ENCODE data around the gene PLEKHA8. TPM values are rescaled to one million over a fixed set of nuclear protein-coding genes. Genes with fewer than 3 reads are reported as not detected.

Gene PLEKHA8
- polyA plus RNA-seq, 1 donor = 21.2 TPM

- DNase-seq = no peak
These were observed 5.2 kb upstream of the PLEKHA8 start for GRCh38 chr7:30022991-30023390.

GRCh38 chr7:30023524-30023923 lies 4.7 kb upstream of the PLEKHA8 start:
- no peak for DNase-seq

GRCh38 chr7:30026229-30027064 lies 1.8 kb upstream of the PLEKHA8 start, which contains the start of gene FKBP14:
TSS of gene FKBP14 (minus strand) at chr7:30026702. CDS start at chr7:30026508, 194 bp downstream.
- peak; percentile 99 for DNase-seq

GRCh38 chr7:30027065-30027456 lies 1.2 kb upstream of the PLEKHA8 start:
- no peak for DNase-seq

- DNase-seq = no peak
These were observed 434 bp upstream of the PLEKHA8 start for GRCh38 chr7:30027740-30028215.

- DNase-seq = peak; percentile 45
These were observed 780 bp downstream of the PLEKHA8 start for GRCh38 chr7:30028749-30029635.

GRCh38 chr7:30029696-30030095 lies 1.5 kb downstream of the PLEKHA8 start:
- DNase-seq = peak; percentile 25

- no peak for DNase-seq
These were observed 4.3 kb downstream of the PLEKHA8 start for GRCh38 chr7:30032310-30033125.

GRCh38 chr7:30034501-30034900 lies 6.3 kb downstream of the PLEKHA8 start:
- DNase-seq = no peak

- DNase-seq = no peak
These were observed 8.0 kb downstream of the PLEKHA8 start for GRCh38 chr7:30036220-30036619.

- DNase-seq = no peak
These were observed 10.2 kb downstream of the PLEKHA8 start for GRCh38 chr7:30038196-30038980.

GRCh38 chr7:30040938-30041337 lies 12.7 kb downstream of the PLEKHA8 start:
- no peak for DNase-seq

- DNase-seq = no peak
These were observed 13.5 kb downstream of the PLEKHA8 start for GRCh38 chr7:30041526-30042269.

GRCh38 chr7:30046127-30046770 lies 18.0 kb downstream of the PLEKHA8 start:
- no peak for DNase-seq

- no peak for DNase-seq
These were observed 18.9 kb downstream of the PLEKHA8 start for GRCh38 chr7:30047124-30047523.

- no peak for DNase-seq
These were observed 20.4 kb downstream of the PLEKHA8 start for GRCh38 chr7:30048582-30048981.

- no peak for DNase-seq
These were observed 21.0 kb downstream of the PLEKHA8 start for GRCh38 chr7:30049173-30049572.

GRCh38 chr7:30053068-30053467 lies 24.9 kb downstream of the PLEKHA8 start:
- DNase-seq = no peak

- no peak for DNase-seq
These were observed 29.5 kb downstream of the PLEKHA8 start for GRCh38 chr7:30057741-30058140.

GRCh38 chr7:30061786-30062185 lies 33.6 kb downstream of the PLEKHA8 start:
- peak; percentile 12 for DNase-seq
